GM12873 (cell line): ENCODE results near the gene ADGRL4.

Experiments
- CTCF ChIP-seq: IDR thresholded peaks from 2 replicates; pipeline ENCODE4 v1.5.1; 2012; ENCODE audit warnings: low read depth, mild to moderate bottlenecking, moderate library complexity, low read length, control low read depth; ENCODE audit not compliant: insufficient read depth; ENCODE audit errors: missing control alignments

Gene ADGRL4

GRCh38 chr1:78892260-78892840, 114.2 kb downstream of the ADGRL4 start:
- TF ChIP-seq CTCF: no peak

- TF ChIP-seq CTCF: no peak
Observed at GRCh38 chr1:78887458-78887857, 119.1 kb downstream of the ADGRL4 start.

GRCh38 chr1:78884685-78885452, 121.7 kb downstream of the ADGRL4 start:
- TF ChIP-seq CTCF: no peak

- TF ChIP-seq CTCF: no peak
Observed at GRCh38 chr1:78880223-78880622, 126.3 kb downstream of the ADGRL4 start.

GRCh38 chr1:78871249-78871648, 135.3 kb downstream of the ADGRL4 start:
- no peak for TF ChIP-seq CTCF

GRCh38 chr1:78869136-78869535, 137.4 kb downstream of the ADGRL4 start:
- no peak for TF ChIP-seq CTCF

GRCh38 chr1:78864175-78864574, 142.4 kb downstream of the ADGRL4 start:
- no peak for TF ChIP-seq CTCF
